Measurements from ENCODE around the gene SLC25A29. TPM values are rescaled to one million over a fixed set of nuclear protein-coding genes. Genes with fewer than 3 reads are reported as not detected.

Gene SLC25A29
- total and polyA plus RNA-seq, 2 of the 8 experiments (the other 6 are each of a cell fraction or from before 2014, with no cell fraction given) = 135 to 177 TPM

GRCh38 chr14:100241279-100241678, 65.0 kb downstream of the SLC25A29 start (continued):
- TF ChIP-seq BRCA1 (IDR thresholded peaks at IDR 0.05; ENCODE audit: low read depth, low read length) (no peak), RNF2 (IDR thresholded peaks at IDR 0.05; ENCODE audit: borderline replicate concordance, low read depth, low read length, missing control alignments, poor library complexity, severe bottlenecking) (no peak), CEBPB (IDR thresholded peaks at IDR 0.05; ENCODE audit: low read depth, low read length) (no peak), SP4 (IDR thresholded peaks at IDR 0.05; ENCODE audit: low read length) (no peak), CBX5 (IDR thresholded peaks at IDR 0.05; ENCODE audit: low read depth, low read length) (no peak), NRF1 (IDR thresholded peaks at IDR 0.05; ENCODE audit: low read depth, low read length) (no peak), PHF8 (conservative IDR thresholded peaks at IDR 0.05; ENCODE audit: low read depth, low read length) (no peak)

MicroRNAs encoded within 50 kb of the gene (microRNA counts, 767-probe panel; counts per million panel counts)
- 879 counts per million, percentile 95 among the panel's probes with 10 or more counts for microRNA hsa-miR-345-5p

Small RNA genes within 50 kb of the gene (microRNA-seq; reads per million reads assigned to microRNA genes)
- 37.2 to 77.7 reads per million in 2 experiments for gene MIR345 (ENCODE audit: borderline microRNAs expressed in 2 of 2, borderline number of aligned reads in 2 of 2, borderline replicate concordance in 1 of 2)
- 0 reads per million in 2 experiments for gene MIR6764 (ENCODE audit: borderline microRNAs expressed in 2 of 2, borderline number of aligned reads in 2 of 2, borderline replicate concordance in 1 of 2)

Small RNA genes within 50 kb of the gene (small RNA-seq; reads per million reads assigned to genes)
- gene MIR345 (ENCODE audit: insufficient read depth) = 1,544 reads per million, percentile 99 among the genes with 10 or more reads in this experiment
- not detected for gene RN7SL523P (ENCODE audit: insufficient read depth)

Other genes starting within 250 kb of the SLC25A29 start
- gene EVL, start 241.0 kb downstream of the SLC25A29 start, total RNA-seq (2021; fragmentation: NEBNext Ultra II Directional; extraction: Animal tissue kit (Norgen Biotek cat#: 25700)) = 64.0 and 64.6 TPM in 2 replicates
- gene EVL, start 241.0 kb downstream of the SLC25A29 start, polyA plus RNA-seq (2011; rRNA removed) = 30.7 and 48.1 TPM in 2 replicates
- gene DEGS2, start 146.8 kb downstream of the SLC25A29 start, total RNA-seq (2021; fragmentation: NEBNext Ultra II Directional; extraction: Animal tissue kit (Norgen Biotek cat#: 25700)) = 0.61 and 0.94 TPM in 2 replicates
- 0.60 and 0.82 TPM in 2 replicates for gene DEGS2, start 146.8 kb downstream of the SLC25A29 start, polyA plus RNA-seq (2011; rRNA removed)
- gene YY1, start 67.3 kb downstream of the SLC25A29 start, total RNA-seq (2021; fragmentation: NEBNext Ultra II Directional; extraction: Animal tissue kit (Norgen Biotek cat#: 25700)) = 106 and 119 TPM in 2 replicates
- 26.4 and 27.0 TPM in 2 replicates for gene YY1, start 67.3 kb downstream of the SLC25A29 start, polyA plus RNA-seq (2011; rRNA removed)
- gene SLC25A47, start 16.9 kb upstream of the SLC25A29 start, total RNA-seq (2021; fragmentation: NEBNext Ultra II Directional; extraction: Animal tissue kit (Norgen Biotek cat#: 25700)) = not detected in 2 replicates
- not detected in 2 replicates for gene SLC25A47, start 16.9 kb upstream of the SLC25A29 start, polyA plus RNA-seq (2011; rRNA removed)
- gene WDR25, start 70.0 kb upstream of the SLC25A29 start, total RNA-seq (2021; fragmentation: NEBNext Ultra II Directional; extraction: Animal tissue kit (Norgen Biotek cat#: 25700)) = 11.0 and 11.2 TPM in 2 replicates
- gene WDR25, start 70.0 kb upstream of the SLC25A29 start, polyA plus RNA-seq (2011; rRNA removed) = 16.2 and 22.7 TPM in 2 replicates

All from H1 (cell line).